Mucosa of descending colon (tissue), 3 donors: Measurements from ENCODE around the gene CDKN2B. TPM values are rescaled to one million over a fixed set of nuclear protein-coding genes. Genes with fewer than 3 reads are reported as not detected.

ENCODE experiments used
- ATAC-seq: fragments of 200-7000 bp; cut with Tn5 transposase; one replicate; pipeline ENCODE4 v1.9.1; 2020; ENCODE audit warnings: mild to moderate bottlenecking, moderate library complexity
- DNase-seq, 3 donors: peaks; one replicate each; pipeline ENCODE4 v3.0.0-alpha.2; 2020
- H3K36me3 ChIP-seq: fragments of 200-600 bp; one replicate; pipeline ENCODE4 v1.8.0; 2021; ENCODE audit warnings: low read depth, mild to moderate bottlenecking
- H3K4me1 ChIP-seq: fragments of 200-600 bp; one replicate; pipeline ENCODE4 v1.8.0; 2021; ENCODE audit warnings: low read depth, mild to moderate bottlenecking
- H3K4me3 ChIP-seq: fragments of 200-600 bp; one replicate; pipeline ENCODE4 v1.8.0; 2021; ENCODE audit warnings: mild to moderate bottlenecking
- H3K9me3 ChIP-seq: fragments of 200-600 bp; one replicate; pipeline ENCODE4 v1.8.0; 2021; ENCODE audit warnings: mild to moderate bottlenecking
- intact Hi-C, 2 donors: fragments of 100-400 bp; cut with DNase I in 1 of 2; cut with micrococcal nuclease in 1 of 2; formaldehyde crosslinking; loops; one replicate each; pipeline versions ENCODE4 v1.11.0 to v1.11.1; 2022; cut with DNase I, micrococcal nuclease
- total RNA-seq, 3 donors: library from RNA; stranded (reverse); fragmentation: NEBNext Ultra II Directional in 2 of 3; extraction: Animal tissue kit (Norgen Biotek cat#: 25700) in 2 of 3; gene quantifications; one replicate each; pipeline versions ENCODE4 v1.2.1 to v1.2.4, GENCODE V29; 2021 to 2023
- TF ChIP-seq, protein P1 (sequence below): fragments of 200-600 bp; IDR thresholded peaks from one replicate; pipeline ENCODE4 v1.8.0; 2022; ENCODE audit warnings: antibody characterized with exemption, mild to moderate bottlenecking
- donor health status: DM: no; HTN: no; CAD: no; lungs with moderate emphysema.
- donor health status: DM: no; HTN: no; CAD: no.
- donor health status: DM: no; HTN: yes; CAD: no.

Gene CDKN2B
- total RNA-seq, 3 donors from 2014 or later: 64.8 to 192 (median 119) TPM

DNA sequence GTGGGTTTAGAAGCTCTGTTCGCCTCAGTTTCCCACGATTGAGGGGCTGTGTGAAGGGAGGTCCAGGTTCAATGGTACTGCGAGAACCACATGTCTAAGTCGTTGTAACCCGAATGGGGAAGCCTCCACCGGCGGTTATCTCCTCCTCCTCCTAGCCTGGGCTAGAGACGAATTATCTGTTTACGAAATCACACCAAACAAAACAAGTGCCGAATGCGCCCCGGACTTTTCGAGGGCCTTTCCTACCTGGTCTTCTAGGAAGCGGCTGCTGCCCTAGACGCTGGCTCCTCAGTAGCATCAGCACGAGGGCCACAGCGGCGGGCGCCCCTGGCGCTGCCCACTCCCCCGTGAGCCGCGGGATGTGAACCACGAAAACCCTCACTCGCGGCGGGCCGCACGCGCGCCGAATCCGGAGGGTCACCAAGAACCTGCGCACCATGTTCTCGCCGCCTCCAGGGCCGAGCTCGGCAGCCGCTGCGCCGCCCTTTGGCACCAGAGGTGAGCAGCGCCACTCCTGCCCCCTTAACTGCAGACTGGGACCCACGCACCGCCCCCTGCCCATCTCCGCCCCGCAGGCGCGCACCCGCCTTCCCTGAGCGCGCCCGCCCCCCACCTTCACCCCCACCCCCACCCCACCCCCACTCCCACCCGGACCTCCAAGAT, 15.1 kb downstream of the CDKN2B start, which contains the start of gene CDKN2A:
CDKN2A (minus strand) TSS at position 500 of the 663 bp plus-strand sequence.
- no peaks in the 10 kb centered on the region for H3K9me3 ChIP-seq
- intact Hi-C loops: no loop called here
- no peaks in the 10 kb centered on the region for H3K36me3 ChIP-seq
- TF ChIP-seq, protein P1, sequence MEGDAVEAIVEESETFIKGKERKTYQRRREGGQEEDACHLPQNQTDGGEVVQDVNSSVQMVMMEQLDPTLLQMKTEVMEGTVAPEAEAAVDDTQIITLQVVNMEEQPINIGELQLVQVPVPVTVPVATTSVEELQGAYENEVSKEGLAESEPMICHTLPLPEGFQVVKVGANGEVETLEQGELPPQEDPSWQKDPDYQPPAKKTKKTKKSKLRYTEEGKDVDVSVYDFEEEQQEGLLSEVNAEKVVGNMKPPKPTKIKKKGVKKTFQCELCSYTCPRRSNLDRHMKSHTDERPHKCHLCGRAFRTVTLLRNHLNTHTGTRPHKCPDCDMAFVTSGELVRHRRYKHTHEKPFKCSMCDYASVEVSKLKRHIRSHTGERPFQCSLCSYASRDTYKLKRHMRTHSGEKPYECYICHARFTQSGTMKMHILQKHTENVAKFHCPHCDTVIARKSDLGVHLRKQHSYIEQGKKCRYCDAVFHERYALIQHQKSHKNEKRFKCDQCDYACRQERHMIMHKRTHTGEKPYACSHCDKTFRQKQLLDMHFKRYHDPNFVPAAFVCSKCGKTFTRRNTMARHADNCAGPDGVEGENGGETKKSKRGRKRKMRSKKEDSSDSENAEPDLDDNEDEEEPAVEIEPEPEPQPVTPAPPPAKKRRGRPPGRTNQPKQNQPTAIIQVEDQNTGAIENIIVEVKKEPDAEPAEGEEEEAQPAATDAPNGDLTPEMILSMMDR: no peak
- ATAC-seq (peak; percentile 72), DNase-seq (peak; percentile 49 to 78 (median 71))
- H3K4me3 ChIP-seq: peak within 1 kb of the TSS; percentile 45
- H3K4me1 ChIP-seq: peaks cover 5% of the 10 kb centered on the region

DNA sequence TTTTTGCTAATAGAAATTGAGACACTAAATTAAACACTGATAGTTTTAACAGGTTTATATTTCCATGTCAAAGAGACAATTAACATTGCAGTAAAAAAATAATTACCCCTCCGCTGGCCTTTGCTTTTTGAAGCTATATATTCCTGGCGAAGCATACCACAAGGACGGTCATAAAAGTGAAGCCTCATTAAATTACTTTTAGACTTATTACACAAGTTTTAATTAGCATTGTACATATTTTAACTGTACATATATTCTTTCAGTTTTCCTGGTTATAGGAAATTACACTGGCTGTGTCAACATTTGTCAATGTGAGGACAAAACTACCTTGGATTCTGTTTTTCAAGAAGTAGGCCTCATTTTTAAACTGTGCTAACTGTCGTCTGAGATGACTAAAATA, 16.1 kb downstream of the CDKN2B start:
- Histone ChIP-seq H3K36me3 (no peaks in the 10 kb centered on the region), H3K4me3 (no peak overlapping the region), H3K4me1 (peaks cover 5% of the 10 kb centered on the region), H3K9me3 (no peaks in the 10 kb centered on the region)
- TF ChIP-seq, protein P1: no peak
- intact Hi-C loops: no loop called here
- ATAC-seq: no peak
- DNase-seq: no peak

DNA sequence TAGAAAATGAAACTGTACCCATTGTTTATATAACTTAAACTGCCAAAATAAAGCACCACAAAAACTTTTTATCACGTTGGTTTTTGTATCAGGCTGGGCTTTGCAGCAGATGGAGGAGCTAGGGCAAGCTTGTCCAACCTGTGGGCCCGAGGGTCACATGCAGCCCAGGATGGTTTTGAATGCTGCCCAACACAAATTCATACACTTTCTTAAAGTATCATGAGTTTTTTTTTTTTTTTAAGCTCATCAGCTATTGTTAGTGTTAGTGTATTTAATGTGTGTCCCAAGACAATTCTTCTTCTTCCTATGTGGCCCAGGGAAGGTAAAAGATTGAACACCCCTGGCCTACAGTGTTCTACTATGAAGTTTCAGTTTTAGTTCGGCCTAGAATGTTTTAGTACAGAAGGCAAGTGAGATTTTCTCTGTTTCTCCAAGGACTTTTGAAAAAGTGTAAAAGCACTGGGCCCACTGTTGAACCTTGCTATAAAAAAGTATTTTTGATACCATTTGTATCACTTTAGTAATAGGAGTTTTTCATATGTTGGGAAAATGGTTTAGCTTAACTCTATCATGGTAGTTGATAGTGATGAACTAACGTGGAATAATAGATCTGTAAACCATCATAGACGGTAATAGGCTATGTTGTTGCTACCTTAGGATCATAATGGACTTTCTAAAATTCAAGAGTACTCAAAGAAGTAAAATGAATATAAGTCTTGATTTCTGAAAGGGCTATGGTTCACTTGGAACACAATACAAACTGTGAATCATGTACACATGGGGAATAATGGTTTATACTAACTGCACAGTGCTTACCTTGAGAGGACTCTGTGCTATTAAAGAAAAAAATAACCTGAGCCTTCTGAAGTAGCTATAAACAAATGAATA, 17.8 kb downstream of the CDKN2B start:
- H3K4me1 ChIP-seq: peaks cover 5% of the 10 kb centered on the region
- H3K36me3 ChIP-seq: no peaks in the 10 kb centered on the region
- no peaks in the 10 kb centered on the region for H3K9me3 ChIP-seq
- no peak for DNase-seq
- no peak for ATAC-seq
- no peak overlapping the region for H3K4me3 ChIP-seq
- TF ChIP-seq, protein P1: no peak
- intact Hi-C loops: no loop called here

DNA sequence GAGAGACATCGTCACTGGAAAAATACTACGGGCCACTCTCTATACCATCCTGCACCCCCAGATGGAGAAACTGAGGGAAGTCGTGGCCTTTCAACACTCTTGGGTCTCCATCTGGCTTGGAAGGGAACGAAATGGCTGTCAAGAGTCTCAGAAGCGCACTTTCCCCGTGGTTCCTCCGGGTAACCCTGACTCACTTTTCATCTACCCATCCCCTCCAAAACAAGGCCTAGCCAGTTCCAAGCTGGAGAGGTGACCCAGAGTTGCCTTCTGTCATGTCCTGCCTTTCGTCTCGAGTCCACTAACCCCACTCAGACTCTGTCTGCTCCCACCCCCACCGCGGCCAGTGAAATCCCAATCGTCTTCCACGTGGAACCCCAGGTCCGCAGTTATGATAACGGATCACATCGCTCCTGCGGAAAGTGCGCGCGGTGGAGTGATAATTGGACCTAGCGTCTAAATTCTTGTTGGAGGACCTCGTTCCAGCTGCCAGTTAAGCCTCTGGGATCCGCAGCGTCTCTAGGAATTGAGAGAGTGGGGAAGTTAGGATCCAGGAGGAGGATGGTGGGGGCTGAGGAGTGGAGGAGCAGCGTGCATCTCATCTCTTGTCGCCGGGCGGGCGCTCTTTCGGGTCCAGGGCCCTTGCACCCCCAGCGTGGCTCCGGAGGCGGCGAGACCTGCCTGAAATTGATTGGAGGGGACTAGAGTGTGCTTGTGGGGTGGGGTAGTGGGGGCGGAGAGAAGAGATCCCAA, 19.5 kb downstream of the CDKN2B start:
- intact Hi-C loops: no loop called here
- Histone ChIP-seq H3K9me3 (no peaks in the 10 kb centered on the region), H3K4me1 (no peaks in the 10 kb centered on the region), H3K36me3 (no peaks in the 10 kb centered on the region), H3K4me3 (no peak overlapping the region)
- DNase-seq (no peak), ATAC-seq (no peak)
- TF ChIP-seq, protein P1: no peak
